GM08714 (cell line): ENCODE results near the gene GNAZ.

Experiments
- H3K4me3 ChIP-seq: fragments of 200-500 bp; sonication (Bioruptor generic); 2 replicates; pipeline ENCODE4 v1.5.1; 2014; ENCODE audit warnings: mild to moderate bottlenecking, low read length, inconsistent platforms
- ZNF274 ChIP-seq: IDR thresholded peaks from 2 replicates; pipeline ENCODE4 v1.6.1; 2012; ENCODE audit warnings: mild to moderate bottlenecking, low read depth, low read length

Gene GNAZ

GRCh38 chr22:23113067-23113846, 42.9 kb downstream of the GNAZ start:
- H3K4me3 ChIP-seq: no peak overlapping the region
- no peak for TF ChIP-seq ZNF274

GRCh38 chr22:23113847-23114720, 43.8 kb downstream of the GNAZ start:
- TF ChIP-seq ZNF274: no peak

DNA sequence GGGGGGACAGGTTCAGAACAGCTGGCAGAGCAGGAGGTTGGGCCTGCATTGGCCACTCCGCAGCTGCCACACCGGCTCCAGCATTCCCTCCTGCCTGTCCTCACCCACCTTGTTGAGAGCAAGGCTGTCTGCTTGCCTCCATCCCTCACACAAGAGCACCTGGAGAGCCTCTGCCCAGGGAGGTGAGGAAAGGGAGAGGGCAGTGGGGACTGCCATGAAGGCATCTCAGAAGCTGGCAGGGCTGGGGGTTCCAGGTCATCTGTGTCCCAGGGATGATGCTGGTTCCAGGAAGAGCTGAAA, 44.4 kb downstream of the GNAZ start:
- TF ChIP-seq ZNF274: no peak
- no peak overlapping the region for H3K4me3 ChIP-seq

More at GRCh38 chr22:23113847-23114720, 43.8 kb downstream of the GNAZ start:
- H3K4me3 ChIP-seq: no peak overlapping the region

DNA sequence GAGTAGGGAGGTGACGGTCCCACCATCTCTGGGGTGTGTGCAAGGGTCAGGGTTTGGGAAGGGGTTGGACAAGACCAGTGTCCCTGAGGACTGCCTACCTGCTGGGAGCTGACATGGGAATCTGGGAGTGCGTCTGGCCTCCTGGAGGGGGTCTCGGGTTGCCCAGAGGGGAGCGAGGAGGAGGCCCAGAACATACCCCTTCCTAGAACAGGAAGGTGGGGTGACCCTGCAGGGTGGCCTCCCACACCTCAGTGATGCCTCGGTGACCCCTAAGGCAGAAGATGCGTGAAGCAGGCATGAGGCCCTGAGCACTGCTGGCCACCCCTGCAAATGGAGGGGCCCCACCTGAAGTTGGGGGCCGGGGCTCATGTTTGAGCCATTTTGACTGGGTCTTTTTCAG, 45.0 kb downstream of the GNAZ start:
- no peak overlapping the region for H3K4me3 ChIP-seq
- no peak for TF ChIP-seq ZNF274

DNA sequence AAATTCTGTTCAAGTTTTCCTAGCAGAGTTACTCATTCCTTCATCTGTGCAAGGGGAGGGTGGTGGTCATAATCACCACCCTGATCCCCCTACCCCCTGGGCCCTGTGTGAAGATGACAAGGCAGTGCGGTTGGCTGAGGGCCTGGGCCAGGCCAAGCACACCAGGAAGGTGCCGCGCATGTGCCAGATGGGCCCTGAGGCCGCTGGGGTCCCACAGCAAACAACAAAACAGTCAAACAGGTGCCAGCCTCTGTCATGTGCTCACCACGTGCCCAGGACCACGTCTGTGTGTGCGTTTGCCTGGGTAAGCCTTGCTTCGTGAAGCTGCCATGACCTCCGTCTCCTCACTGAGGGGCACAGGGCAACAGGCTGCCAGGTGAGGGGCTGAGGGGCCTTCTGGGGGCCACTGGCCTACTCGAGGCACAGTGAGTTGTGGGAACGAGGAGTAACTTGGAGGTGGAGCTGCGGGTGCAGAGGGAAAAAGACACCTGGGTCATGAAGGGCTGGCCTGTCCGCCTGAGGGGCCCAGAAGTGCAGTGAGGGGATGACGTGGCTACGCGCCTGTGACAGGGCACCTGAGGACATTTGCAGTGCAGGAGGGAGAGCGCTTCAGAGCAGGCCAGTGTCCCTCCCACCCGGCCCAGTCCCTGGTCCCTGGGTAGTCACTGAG, 45.6 kb downstream of the GNAZ start:
- TF ChIP-seq ZNF274: no peak
- H3K4me3 ChIP-seq: no peak overlapping the region

- no peak overlapping the region for H3K4me3 ChIP-seq
- no peak for TF ChIP-seq ZNF274
Observed at GRCh38 chr22:23116506-23117263, 46.4 kb downstream of the GNAZ start.

DNA sequence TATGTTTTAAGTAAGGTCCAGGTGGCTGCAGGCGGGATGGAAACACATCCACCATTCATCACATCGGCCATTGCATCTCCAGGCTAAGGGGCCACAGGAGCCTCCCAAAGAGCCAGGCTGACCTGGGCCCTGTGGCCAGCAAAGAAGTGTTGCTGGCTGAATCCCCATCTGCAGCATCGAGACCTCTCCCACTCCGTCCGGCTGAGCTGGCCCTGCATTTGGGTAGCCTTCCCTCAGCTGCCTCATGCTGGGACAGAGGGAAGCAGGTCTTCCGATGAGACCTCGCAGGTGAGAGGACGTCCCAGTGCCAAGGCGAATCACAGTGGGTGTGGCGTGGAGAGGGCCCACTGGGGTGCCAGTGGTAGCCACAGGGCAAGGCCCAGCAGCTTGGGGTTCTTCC, 47.0 kb downstream of the GNAZ start:
- TF ChIP-seq ZNF274: no peak
- no peak overlapping the region for H3K4me3 ChIP-seq

DNA sequence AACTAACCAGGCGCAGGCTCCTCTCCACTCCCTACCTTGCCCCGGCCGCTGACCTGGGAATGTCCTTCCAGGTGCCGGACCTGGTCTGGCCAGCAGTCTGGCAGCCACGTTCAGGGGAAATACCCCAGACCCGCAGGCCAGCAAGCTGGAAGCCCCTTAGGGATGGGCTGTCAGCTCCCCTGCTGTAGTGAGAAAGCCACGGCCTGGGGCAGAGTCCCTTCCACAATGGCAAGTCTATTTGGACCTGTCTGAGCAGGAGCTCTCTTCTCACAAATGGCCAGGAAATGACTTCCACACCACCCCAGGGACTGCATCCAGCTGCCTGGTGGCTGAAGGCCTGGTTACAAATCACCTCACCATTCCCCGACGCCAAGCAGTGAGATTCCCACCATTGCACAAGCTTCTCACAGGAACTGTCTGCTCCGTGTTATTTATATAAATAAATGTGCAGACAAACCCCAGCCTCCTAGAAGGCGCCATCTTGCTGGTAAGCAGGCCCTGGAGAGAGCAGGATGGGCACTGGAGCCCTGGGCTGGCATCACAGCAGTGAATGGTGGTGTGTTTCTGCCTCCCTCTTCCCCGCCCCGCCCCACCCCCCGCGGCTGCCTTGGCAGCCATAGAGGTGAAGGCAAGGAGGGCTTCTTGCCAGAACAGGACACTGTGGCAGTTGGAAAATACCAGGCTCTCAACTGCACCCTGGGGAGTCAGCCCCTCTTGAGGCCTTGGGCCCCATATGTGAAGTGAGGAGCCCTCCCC, 47.8 kb downstream of the GNAZ start:
- no peak overlapping the region for H3K4me3 ChIP-seq
- no peak for TF ChIP-seq ZNF274

DNA sequence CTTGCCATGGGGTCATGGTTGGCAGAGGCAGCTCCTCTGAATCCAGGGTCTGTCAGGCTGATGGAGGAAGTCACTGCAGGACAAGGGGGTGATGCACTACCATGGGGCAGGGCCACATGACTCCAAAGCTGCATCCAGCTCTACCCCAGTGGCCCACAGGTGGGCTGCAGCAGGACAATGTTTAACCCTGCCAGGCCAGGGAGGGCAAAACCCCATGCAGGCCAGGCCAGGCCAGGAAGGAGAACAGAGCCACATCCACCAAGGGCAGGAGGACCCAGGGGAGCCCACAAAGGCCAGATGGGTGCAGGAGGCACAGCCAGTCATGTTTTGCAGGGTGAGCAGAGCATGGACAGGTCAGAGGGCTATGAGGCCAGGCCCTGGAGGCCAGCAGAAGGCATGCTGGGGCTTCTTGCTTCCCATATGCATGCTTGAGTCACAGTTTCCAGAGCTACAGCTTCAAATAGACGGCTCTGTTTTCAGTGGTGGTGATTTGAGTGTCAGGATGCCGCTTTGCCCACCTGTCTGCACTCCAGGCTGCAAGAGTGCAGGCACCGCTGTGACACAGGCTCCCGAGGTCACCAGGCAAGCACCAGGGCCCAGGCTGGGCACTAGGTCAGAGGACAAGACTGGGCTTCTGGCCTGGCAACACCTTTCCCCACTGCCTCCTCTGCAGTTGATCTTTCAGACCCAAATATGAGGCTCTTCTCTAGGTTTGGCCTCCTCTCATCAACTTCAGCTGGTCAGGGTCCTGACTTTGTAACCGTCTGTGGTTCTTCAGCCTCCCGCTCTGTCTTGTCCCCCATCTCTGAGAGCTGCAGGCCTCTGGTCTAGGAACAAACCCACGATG, 48.6 kb downstream of the GNAZ start:
- TF ChIP-seq ZNF274: no peak
- H3K4me3 ChIP-seq: no peak overlapping the region

DNA sequence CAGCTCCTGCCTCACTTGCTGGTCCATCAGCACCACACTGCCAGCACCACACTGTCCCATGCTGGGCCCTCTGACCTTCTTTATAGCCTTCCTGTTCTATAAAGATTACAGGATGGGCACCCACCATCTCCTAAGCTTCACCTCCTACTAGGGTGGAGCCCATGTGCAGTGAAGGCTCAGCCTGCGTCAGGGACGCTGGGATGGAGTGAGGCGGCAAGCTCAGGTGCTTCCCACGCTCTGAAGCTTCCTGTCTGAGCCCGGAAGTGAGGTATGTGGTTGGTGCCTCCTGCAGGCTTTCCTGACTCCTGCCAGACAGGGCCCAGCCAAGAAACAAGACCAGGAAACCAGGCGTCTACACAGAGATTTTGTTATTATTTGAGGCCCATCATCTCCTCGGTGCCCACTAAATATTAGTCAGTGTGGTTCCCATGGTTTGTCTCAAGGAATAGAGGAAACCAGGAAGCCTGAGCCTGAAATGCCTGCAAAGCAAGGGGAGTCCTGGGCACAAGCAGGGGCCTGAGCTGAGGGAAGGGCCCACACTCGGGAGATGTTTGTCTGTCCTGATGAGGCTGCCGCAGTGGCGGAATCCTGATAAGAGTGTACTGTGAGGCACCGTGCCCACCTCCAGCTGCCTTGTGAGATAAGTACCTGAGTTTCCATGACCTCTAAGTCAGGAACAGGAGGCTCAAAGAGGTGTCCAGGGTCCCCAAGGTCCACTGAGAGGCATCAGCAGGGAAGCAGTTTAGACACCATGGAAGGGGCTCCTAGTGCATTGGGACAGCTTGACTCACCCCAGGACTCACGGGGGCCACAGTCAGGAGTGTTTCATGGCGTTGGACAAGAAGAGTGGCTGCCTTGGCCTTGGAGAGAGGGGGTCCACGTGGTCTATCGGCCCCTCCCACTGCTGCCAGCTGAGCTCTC, 49.4 kb downstream of the GNAZ start:
- TF ChIP-seq ZNF274: no peak
- H3K4me3 ChIP-seq: no peak overlapping the region

- H3K4me3 ChIP-seq: no peak overlapping the region
- TF ChIP-seq ZNF274: no peak
Observed at GRCh38 chr22:23120415-23120899, 50.1 kb downstream of the GNAZ start.
